ENCODE measurements around the gene WRNIP1.

GRCh38 chr6:2792330-2793110, 27.3 kb downstream of the WRNIP1 start:
- no peak for TF ChIP-seq EZH2 (IDR thresholded peaks at IDR 0.05; ENCODE audit: borderline replicate concordance, control insufficient read depth, low read depth, low read length)
- TF ChIP-seq USF2 (IDR thresholded peaks at IDR 0.05; ENCODE audit: borderline replicate concordance, low read depth, low read length): no peak
- TF ChIP-seq RFX5 (IDR thresholded peaks at IDR 0.05; ENCODE audit: low read depth, low read length): no peak
- TF ChIP-seq ZNF274 (IDR thresholded peaks at IDR 0.05; ENCODE audit: insufficient read depth, insufficient read length): no peak

Data from GM12878 (cell line).